ENCODE data around the gene RNU1-1.
"Not testable (repeated sequence)": the region's sequence is repeated elsewhere in the genome, so short reads cannot be mapped to it uniquely, and the experiment has no call there.

DNA sequence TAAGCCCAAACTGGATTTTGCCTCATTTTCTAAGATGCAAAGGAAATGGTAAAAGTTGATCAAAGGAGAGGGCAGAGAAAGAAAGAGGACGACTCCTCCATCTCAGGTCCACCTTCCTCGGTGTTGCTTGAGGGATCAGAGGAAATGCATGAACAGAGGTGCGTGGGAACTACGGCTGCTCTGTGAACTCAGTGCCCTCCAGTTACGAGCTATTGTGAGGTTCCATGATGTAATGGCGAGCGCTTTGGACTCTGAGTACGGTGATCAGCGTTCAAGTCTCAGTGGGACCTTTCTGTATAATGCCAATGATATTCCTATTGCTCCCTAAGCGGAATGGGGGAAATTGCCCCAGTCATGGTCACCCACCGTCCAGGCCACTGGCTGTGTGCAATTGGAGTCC is 39.2 kb upstream of the RNU1-1 start:
- TF ChIP-seq, protein P1, sequence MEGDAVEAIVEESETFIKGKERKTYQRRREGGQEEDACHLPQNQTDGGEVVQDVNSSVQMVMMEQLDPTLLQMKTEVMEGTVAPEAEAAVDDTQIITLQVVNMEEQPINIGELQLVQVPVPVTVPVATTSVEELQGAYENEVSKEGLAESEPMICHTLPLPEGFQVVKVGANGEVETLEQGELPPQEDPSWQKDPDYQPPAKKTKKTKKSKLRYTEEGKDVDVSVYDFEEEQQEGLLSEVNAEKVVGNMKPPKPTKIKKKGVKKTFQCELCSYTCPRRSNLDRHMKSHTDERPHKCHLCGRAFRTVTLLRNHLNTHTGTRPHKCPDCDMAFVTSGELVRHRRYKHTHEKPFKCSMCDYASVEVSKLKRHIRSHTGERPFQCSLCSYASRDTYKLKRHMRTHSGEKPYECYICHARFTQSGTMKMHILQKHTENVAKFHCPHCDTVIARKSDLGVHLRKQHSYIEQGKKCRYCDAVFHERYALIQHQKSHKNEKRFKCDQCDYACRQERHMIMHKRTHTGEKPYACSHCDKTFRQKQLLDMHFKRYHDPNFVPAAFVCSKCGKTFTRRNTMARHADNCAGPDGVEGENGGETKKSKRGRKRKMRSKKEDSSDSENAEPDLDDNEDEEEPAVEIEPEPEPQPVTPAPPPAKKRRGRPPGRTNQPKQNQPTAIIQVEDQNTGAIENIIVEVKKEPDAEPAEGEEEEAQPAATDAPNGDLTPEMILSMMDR (conservative IDR thresholded peaks at IDR 0.05; ENCODE audit: low read length), result not testable (repeated sequence)
- TF ChIP-seq EZH2phosphoT487 (IDR thresholded peaks at IDR 0.05; ENCODE audit: borderline replicate concordance, low read depth, low read length), result not testable (repeated sequence)

All from OCI-LY7 (cell line).